GM19463 (cell line): ENCODE measurements around the gene CPZ.

ENCODE experiments used
- ATAC-seq: cut with Tn5 transposase; IDR thresholded peaks from one replicate; pipeline ENCODE4 v1.9.1; 2021; ENCODE audit warnings: mild to moderate bottlenecking, moderate library complexity; ENCODE audit not compliant: unreplicated experiment

The CPZ gene

DNA sequence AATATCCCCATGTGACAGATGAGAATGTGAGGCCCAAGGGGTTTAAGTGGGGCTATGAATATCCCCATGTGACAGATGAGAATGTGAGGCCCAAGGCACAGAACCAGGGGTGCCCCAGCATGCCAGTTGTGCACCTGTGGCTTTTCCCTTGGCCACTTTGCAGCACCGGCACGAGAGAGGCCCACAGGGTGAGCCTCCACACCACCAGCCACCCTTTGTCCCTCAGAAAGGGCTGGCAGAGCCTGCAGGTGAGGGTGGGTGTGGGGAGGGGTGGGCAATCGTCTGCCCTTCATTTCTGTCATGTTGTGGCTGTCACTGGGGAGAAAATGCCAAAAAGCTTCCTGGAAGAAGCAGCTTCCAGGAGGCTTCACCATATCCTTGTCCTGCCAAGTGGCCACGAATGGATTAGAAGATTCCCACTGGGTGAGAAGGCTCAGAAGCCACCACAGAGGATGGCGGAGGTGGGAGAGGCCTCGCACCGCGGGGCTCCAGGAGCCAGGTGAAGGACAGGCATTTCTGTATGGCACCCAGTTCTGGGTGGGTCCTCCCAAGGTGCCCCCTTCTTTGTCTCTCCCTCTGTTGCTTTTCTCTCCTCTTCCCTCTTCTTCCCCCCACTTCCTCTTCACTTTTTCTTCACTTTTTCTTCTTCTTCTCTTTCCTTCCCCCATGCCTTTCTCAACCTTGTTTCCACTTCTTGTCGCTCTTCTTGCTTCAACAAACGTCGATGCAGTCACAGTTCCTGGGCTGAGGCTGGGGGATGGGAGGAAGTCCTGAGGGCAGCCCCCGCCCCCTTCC, 12.8 kb upstream of the CPZ start:
- no peak for ATAC-seq

DNA sequence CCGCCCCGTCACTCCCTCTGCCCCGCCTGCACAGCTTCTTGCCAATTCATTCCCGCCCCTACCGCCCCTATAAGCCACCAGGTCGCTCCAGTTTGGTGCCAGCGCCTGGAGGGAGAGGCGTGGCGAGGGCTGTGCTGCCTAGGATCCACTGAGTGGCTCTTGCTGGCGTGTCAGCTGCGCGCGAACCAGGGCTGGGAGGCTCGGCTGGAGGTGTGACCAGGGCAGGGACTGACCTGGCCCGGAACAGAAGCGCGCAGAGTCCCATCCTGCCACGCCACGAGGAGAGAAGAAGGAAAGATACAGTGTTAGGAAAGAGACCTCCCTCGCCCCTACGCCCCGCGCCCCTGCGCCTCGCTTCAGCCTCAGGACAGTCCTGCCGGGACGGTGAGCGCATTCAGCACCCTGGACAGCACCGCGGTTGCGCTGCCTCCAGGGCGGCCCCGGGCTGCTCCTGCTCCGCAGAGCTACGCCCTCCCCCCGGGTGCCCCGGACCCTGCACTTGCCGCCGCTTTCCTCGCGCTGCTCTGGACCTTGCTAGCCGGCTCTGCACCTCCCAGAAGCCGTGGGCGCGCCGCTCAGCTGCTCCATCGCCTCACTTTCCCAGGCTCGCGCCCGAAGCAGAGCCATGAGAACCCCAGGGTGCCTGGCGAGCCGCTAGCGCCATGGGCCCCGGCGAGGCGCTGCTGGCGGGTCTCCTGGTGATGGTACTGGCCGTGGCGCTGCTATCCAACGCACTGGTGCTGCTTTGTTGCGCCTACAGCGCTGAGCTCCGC, 12.1 kb upstream of the CPZ start, which contains the start of gene GPR78:
Gene GPR78 (plus strand): TSS at position 72 of the 773 bp plus-strand sequence. CDS start 591 bp downstream, at position 663.
- ATAC-seq, result no peak

- no peak for ATAC-seq
These were observed 11.3 kb upstream of the CPZ start for GRCh38 chr4:8581094-8581861.

GRCh38 chr4:8582016-8582415, 10.5 kb upstream of the CPZ start:
- no peak for ATAC-seq

- no peak for ATAC-seq
These were observed 10.1 kb upstream of the CPZ start for GRCh38 chr4:8582436-8582835.

DNA sequence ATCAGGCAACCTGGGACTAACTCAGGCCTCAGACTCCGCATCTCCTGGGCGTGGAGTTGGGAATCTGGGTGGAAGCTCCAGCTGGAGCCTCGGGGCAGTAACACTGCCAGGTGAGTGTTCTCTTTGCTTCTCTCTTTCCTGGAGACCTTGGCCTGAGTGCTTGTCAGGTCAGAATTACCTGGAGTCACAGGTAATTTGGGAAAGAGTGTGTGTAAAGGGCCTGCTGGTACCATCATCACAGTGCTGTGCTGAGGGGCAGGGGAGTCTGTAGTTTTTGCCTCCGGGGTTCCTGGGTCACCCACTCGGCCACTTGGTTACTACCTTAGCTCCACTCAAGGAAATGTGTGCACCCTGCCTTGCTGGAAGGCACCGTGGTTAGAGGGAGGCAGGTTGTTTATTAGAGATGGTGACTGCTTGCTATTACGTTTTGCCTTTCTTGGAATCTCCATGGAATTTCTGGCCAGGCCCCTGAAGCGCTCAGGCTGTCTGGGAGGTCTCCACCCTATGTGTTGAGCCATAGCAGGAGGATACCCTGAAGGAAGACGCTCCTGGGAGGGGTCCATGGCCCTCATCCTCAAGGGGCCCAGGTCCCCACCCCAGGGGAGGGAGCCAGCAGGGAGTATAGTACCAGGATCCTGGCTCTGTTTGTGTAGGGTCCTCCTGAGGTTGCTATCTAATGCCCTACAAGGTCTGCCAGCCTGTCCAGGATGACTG, 9.5 kb upstream of the CPZ start:
- no peak for ATAC-seq

DNA sequence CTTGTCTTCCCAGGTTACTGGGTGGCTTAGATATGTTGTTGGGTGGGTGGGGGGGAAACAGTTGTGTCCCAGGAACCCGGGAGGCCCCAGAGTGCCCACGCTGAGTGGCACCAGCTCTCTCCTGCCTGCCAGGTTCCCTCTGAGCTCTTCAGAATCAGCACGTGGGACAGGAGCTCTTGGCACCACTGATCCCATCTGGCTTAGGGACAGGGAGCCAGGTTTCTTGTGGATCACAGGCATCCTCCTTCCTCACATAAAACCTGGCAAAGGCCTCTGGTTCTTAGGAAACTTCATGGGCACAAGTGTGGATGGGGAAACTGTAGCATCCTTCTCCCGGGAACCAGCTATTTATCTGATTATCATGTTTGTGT, 8.9 kb upstream of the CPZ start:
- no peak for ATAC-seq

DNA sequence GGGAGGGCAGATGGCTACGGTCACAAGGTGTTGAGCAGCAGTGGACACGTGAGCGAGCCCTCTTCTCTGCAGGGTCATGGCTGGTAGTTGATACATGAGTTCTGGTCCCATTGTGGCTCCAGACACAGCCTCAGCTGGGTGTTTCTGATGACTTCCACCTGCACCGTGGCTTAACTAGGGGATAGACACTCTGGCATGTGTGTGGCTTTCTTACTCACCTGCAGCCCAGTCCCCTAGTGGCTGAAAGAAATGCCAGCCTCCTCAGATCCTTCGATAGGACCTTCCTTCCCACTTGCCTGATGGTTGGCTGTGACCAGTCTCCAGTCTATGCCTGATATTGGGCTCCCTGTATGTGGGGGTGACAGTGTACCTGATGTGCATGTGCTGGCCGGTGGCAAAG, 7.4 kb upstream of the CPZ start:
- no peak for ATAC-seq

GRCh38 chr4:8585721-8586212, 6.8 kb upstream of the CPZ start:
- ATAC-seq, result no peak

DNA sequence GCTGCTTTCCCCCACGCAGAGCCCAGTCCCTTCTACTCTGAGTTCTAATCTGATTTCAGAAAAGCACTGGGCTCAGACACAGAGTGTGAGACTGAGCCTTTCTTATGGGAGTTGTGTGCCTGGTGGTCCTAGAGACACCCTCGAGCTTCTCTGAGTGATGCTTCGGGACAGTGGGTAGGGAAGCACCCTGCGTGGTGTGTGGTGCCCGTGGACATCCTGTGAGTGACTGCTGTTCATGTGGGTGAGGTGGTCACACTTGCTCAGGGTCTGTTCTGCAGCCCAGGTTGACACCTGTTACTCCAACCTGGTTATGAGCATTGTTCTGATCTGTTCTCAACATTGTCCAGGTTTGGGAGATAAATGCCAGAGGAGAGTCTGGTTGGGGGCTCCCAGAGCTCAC, 6.3 kb upstream of the CPZ start:
- no peak for ATAC-seq

DNA sequence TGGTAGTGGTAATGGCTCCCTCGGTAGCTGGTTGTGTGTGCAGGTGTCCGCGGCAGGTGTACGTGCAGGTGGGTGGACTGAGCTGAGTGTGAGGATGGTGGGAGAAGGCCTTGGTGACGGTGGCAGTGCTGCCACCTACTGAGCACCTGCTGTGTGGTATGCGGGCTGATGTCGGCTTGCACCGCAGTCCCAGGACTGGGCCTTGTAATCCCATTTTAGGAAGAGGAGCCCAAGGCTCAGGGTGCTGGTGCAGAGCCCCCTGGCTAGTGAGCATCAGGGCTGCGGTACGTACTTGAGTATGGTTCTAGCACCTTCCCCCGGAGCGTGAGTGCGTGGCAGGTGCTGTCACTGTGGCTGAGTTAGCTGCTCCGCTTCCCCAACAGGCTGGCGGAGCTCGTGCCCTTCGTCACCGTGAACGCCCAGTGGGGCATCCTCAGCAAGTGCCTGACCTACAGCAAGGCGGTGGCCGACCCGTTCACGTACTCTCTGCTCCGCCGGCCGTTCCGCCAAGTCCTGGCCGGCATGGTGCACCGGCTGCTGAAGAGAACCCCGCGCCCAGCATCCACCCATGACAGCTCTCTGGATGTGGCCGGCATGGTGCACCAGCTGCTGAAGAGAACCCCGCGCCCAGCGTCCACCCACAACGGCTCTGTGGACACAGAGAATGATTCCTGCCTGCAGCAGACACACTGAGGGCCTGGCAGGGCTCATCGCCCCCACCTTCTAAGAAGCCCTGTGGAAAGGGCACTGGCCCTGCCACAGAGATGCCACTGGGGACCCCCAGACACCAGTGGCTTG, 5.7 kb upstream of the CPZ start:
- no peak for ATAC-seq

- no peak for ATAC-seq
These were observed 4.9 kb upstream of the CPZ start for GRCh38 chr4:8587469-8588195.

GRCh38 chr4:8588196-8588470, 4.4 kb upstream of the CPZ start:
- ATAC-seq, result no peak

- ATAC-seq, result no peak
These were observed 3.2 kb upstream of the CPZ start for GRCh38 chr4:8589336-8589735.

DNA sequence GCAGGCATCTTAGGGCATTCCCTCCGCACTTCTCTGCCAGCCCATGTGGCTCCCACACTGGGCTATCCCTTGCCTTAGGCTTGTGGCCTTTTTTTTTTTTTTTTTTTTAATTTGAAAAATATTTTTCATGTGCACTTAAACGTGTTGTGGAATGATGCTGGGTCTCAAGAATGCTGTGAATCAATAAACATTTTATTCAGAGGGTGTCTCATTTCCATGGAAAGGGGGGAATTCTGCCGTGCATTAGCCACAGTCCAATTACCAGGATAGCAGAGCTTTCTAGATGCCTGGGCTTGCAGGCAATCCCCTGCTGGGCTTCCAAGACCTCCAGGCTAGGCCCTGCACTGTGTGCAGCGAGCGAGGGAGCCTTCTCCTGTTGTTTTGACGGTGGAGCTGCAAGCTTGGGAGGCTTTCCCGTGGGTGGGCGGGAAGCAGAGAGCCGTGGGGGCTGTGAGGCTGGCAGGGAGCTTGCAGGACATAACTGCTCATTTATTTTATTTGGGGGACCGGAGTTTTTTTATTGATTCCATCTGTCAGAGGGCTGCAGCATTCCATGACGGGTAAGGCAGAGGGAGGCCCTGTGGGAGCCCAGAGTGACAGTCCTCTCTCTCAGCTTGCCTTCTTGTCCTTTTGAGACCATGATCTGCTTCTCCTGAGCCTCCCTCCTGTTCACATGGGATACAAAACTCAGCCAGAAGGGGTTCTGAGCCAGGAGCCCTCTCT, 2.6 kb upstream of the CPZ start:
- no peak for ATAC-seq

GRCh38 chr4:8590546-8590880, 2.1 kb upstream of the CPZ start:
- no peak for ATAC-seq

DNA sequence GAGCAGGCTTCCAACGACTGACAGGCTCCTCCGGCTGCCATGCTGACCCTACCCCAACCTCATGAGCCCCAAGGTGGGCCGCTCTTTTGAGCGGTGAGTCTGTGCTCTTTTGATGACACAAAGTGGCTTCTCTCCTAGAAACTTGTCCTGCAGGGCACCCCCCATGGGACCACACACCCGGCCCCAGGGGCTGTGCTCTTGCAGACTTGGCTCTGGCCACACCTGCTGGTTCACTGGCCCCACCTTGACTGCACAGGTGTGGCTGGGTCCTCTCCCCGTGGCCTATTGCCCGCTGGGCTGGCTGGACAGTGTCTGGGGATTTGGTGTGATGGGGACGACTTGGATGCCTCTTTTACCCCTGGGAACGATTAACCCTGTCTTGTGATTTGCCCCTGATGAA, 1.5 kb upstream of the CPZ start:
- ATAC-seq, result no peak

GRCh38 chr4:8591626-8592365, 769 bp upstream of the CPZ start:
- no peak for ATAC-seq
